Daoy (cell line): ENCODE data around the gene TMEM131. TPM values are rescaled to one million over a fixed set of nuclear protein-coding genes. Genes with fewer than 3 reads are reported as not detected.

Experiments used
- DNase-seq: peaks from one replicate; pipeline ENCODE4 v3.0.0-alpha.2; 2015; ENCODE audit warnings: low read depth
- total RNA-seq: library from RNA; depleted of rRNA; stranded (reverse); fragments of >200 nt; shearing (Covaris generic); gene quantifications from 2 replicates; pipeline ENCODE4 v1.2.3, GENCODE V29; 2014

The TMEM131 gene
- total RNA-seq, 1 experiment from 2014 or later: 10.5 TPM

- no peak for DNase-seq
Observed at GRCh38 chr2:97808816-97809215, 186.9 kb downstream of the TMEM131 start.

- peak; percentile 77 for DNase-seq
Observed at GRCh38 chr2:97806738-97807618, 188.8 kb downstream of the TMEM131 start.

GRCh38 chr2:97805776-97806175 is 190.0 kb downstream of the TMEM131 start:
- DNase-seq: no peak

DNA sequence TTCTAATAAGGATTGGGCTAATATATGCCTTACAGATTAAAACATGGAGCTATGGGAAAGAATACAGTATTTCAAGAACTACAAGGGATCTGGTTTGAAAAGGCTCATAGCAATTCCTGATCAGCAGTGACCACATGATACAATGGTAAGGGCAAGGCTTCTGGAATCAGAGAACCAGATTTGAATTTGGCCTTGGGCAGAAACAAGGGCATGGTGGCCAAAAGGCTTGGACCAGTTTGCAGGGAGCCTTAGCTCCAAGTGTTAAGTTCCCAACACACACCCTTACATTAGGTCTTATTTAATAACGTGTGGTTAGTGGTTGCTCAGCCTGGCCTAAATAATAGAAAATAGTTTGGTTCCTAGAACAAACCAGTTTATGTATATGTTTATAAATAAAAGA is 194.7 kb downstream of the TMEM131 start:
- no peak for DNase-seq

- DNase-seq: no peak
Observed at GRCh38 chr2:97798416-97798815, 197.3 kb downstream of the TMEM131 start.

DNA sequence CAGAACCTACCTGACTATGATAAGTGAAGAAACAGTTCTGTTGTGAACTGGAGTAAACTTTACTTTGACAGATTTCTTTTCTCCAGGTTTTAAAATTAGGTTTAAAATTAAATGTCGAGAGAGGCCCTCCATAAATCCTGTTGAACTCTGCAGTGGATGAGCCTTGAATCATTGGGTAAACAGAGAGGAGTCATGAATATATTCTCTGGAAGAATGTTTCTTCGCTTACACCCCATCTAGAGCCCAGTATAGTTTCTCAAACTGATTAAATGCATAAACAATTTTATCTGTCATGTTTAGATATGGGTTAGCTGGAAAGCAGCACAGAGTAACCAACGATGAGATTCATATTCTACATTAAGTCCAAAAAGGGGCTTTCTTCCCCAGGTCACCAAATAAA is 198.4 kb downstream of the TMEM131 start:
- DNase-seq: no peak

DNA sequence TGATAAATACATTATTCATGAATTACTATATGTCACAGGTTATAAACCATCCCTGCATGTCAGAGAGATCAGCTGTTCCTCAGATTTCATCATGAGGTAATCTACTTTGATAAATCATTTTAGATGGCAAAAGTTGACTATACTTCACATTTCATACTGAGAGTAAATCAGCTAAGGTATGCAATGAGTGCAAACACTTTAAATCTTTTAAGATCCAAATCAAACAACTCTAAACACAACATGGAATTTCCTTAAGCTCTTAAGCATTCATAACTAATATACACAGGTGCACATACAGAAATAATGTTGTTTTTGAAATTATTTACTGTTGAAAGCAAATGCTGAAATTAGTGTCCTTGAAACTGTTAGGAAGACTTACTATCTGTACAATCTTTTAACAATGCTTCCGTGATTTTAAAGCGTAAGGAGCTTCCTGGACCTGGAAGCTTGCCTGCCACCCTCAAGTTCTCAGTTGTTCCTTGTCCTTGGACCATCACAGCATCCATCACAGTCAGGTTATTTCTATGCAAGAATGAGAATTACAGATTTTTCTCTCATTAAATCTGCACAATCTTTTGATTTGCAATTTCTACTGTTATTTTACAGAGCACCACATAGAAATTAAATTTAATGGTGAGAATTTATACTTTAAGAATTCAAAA is 199.2 kb downstream of the TMEM131 start:
- DNase-seq: no peak

GRCh38 chr2:97792416-97792815 is 203.3 kb downstream of the TMEM131 start:
- DNase-seq: no peak

DNA sequence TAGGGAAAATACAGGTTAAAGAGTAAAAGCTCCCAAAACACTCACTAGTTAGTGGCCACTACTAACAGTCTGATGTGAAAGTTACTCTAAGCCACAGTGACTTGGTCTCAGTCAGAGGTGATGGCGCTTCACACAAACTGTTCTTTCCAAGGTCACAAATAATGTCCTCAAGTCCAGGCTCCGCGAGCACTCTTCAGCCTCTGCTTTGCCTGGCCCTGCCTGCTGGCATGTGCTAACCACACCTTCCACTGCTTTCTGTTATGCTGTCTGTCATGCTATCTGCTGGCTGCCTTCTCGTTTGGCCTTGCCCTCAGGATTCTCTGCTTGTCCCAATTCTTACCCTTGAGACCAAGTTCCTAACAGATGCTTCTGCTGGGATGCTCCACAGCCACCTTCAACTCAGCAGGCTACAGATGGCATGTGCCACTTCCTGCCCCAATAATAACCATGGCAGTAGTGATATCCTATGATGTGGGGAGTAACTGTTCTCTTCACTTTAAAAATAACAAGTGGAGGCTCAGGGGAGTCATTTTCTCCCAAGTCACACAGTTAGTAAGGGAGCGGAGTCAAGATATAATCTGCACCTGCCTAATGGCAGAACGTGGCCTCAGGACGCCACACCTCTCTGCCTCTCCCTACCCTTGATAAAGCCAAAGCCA is 206.6 kb downstream of the TMEM131 start:
- no peak for DNase-seq

DNA sequence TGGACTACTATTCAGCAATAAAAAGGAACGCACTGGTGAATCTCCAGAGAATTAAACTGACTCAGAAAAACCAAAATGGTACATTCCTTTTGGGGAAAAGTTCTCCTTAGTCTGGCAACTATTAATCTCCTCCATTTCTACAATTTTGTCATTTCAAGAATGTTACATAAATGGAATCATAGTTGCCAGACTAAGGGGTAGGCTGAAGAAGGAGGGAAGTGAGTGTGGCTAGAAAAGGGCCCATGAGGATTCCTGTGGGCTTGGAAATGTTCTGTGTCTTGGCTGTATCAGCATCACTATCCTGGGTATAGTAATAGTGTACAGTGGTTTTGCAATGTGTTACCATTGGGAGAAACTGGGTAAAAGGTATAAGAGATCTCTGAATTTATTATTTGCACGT is 209.9 kb downstream of the TMEM131 start:
- no peak for DNase-seq

DNA sequence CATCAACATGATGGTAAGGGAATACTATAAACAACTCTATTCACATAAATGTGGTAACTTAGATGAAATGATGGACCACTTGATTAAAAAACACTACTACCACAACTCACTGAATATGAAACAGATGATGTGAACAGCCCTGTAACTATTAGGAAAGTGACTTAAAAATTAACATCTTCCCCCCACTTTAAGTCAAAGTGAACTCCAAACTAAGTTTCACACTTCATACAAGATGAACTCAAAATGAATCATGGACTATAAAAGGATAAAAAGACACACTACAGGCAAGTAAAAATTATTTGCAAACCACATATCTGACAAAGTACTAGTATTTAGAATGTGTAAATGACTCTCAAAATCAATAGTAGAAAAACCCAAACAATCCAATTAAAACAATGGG is 210.8 kb downstream of the TMEM131 start:
- DNase-seq: no peak

GRCh38 chr2:97781981-97782380 is 213.8 kb downstream of the TMEM131 start:
- no peak for DNase-seq

DNA sequence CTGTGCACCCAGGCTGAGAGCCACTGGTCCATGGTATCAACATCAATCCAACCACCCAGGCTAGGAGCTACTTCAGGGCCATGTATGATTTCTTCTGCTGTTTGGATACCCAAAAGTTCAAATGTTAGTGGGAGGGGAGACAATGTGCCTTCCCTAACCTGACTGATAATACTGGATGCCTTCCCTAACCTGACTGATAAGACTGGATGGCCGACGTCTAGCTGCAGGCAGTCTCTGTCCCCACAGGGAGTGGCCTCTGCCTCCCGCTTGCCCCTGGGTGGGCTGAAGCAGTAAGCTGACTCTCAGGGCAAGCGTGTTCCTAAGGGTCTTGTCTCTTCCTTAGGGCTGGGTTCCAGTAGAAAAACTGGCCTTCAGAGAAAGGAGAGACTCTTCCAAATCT is 216.6 kb downstream of the TMEM131 start:
- DNase-seq: no peak

DNA sequence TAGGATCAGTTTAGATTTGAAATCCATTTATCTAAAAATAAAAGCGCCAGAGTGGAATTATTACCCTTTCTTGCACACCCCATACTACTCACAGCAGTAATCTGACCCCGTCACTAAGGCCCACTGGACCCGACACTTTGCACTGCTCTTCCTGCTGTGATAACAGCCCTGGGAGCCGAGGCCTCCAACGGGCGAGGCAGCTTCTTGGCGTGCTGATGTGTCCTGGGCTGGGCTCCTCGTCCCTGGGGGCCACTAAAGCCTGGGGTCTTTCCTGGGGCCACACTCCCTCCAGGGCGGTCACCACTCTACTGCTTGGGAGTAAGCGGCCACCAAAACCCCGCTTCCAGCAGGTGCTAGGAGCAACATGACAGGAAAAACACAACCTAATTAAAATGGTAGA is 220.7 kb downstream of the TMEM131 start:
- DNase-seq: no peak

GRCh38 chr2:97774425-97774824 is 221.3 kb downstream of the TMEM131 start:
- peak; percentile 37 for DNase-seq

GRCh38 chr2:97770445-97770844 is 225.3 kb downstream of the TMEM131 start:
- no peak for DNase-seq

- DNase-seq: no peak
Observed at GRCh38 chr2:97769711-97770110, 226.0 kb downstream of the TMEM131 start.

GRCh38 chr2:97769308-97769707 is 226.4 kb downstream of the TMEM131 start:
- no peak for DNase-seq

GRCh38 chr2:97766567-97766966 is 229.2 kb downstream of the TMEM131 start:
- no peak for DNase-seq

GRCh38 chr2:97765933-97766332 is 229.8 kb downstream of the TMEM131 start:
- no peak for DNase-seq

DNA sequence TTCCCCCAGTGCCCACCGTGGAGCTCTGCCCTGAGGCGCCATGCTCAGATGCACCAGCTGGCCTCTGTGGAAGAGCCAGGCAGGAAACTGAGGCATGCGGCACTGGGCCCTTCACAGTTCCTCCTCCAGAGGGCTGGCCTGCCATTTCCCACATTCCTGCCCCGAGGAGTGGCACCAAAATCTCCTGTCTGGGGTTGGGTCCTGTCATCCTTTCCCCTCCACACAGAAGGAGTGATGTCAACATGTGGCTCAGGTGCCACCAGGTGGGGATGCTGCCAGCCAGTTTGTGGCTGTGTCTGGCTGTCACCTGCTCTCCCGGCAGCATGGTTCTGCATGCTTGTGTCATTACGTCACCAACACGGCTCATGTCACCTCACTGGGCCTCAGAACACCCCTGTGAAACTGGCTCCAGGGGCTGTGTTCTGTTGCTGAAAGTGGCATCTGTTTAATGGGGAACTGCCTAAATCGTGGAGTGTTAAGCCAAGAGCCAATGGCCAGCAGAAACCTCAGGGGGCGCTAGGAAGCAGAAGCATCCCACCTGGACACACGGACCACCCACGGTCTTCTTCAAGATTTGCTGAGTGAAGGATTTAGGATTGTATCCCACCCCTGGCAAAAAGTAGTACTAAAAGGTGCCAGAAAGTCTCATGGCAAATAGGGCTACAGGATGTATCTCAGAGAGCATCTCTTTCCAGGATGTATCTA is 231.0 kb downstream of the TMEM131 start:
- no peak for DNase-seq
